MM.1S (cell line): ENCODE data around the gene HBM.

Experiments used
- DNase-seq: peaks from one replicate; pipeline ENCODE4 v3.0.0-alpha.2; 2015
- H2AFZ ChIP-seq: fragments of 300-600 bp; sonication (generic); 2 replicates; pipeline ENCODE4 v1.6.0; 2016; ENCODE audit warnings: antibody characterized with exemption, low read length
- H3F3A ChIP-seq: fragments of 300-600 bp; sonication (generic); 2 replicates; pipeline ENCODE4 v1.6.1; 2016; ENCODE audit warnings: mild to moderate bottlenecking, antibody characterized with exemption, low read length, moderate library complexity, mixed read lengths; ENCODE audit not compliant: insufficient read depth
- H3K27ac ChIP-seq: fragments of 300-600 bp; sonication (generic); 2 replicates; pipeline ENCODE4 v1.5.1; 2016; ENCODE audit warnings: mild to moderate bottlenecking, low read length
- H3K27me3 ChIP-seq: fragments of 300-600 bp; sonication (generic); replicated peaks from 2 replicates; pipeline ENCODE4 v1.6.0; 2016; ENCODE audit warnings: low read length; ENCODE audit not compliant: insufficient read depth
- H3K36me3 ChIP-seq: fragments of 300-600 bp; sonication (generic); replicated peaks from 2 replicates; pipeline ENCODE4 v1.6.1; 2016; ENCODE audit warnings: mild to moderate bottlenecking, low read length, mixed read lengths; ENCODE audit not compliant: insufficient read depth
- H3K4me1 ChIP-seq: fragments of 300-600 bp; sonication (generic); 2 replicates; pipeline ENCODE4 v1.6.1; 2016; ENCODE audit warnings: low read length, mixed read lengths
- H3K4me2 ChIP-seq: fragments of 300-600 bp; sonication (generic); 2 replicates; pipeline ENCODE4 v1.6.0; 2016; ENCODE audit warnings: low read depth, low read length
- H3K4me3 ChIP-seq: fragments of 300-600 bp; sonication (generic); 2 replicates; pipeline ENCODE4 v1.5.1; 2016; ENCODE audit warnings: low read length, mixed read lengths
- H3K79me2 ChIP-seq: fragments of 300-600 bp; sonication (generic); 2 replicates; pipeline ENCODE4 v1.6.1; 2016; ENCODE audit warnings: mixed run types, low read length, mixed read lengths
- H3K9ac ChIP-seq: fragments of 300-600 bp; sonication (generic); 2 replicates; pipeline ENCODE4 v1.6.1; 2016; ENCODE audit warnings: low read length, mixed read lengths
- H3K9me2 ChIP-seq: fragments of 300-600 bp; sonication (generic); replicated peaks from 2 replicates; pipeline ENCODE4 v1.6.1; 2016; ENCODE audit warnings: mild to moderate bottlenecking, low read length, mixed read lengths; ENCODE audit not compliant: insufficient read depth
- H3K9me3 ChIP-seq: fragments of 300-600 bp; sonication (generic); replicated peaks from 2 replicates; pipeline ENCODE4 v1.6.1; 2016; ENCODE audit warnings: mild to moderate bottlenecking, low read length, mixed read lengths; ENCODE audit not compliant: insufficient read depth
- H4K20me1 ChIP-seq: fragments of 300-600 bp; sonication (generic); 2 replicates; pipeline ENCODE4 v1.6.1; 2016; ENCODE audit warnings: mild to moderate bottlenecking, low read length, moderate library complexity, mixed read lengths; ENCODE audit not compliant: insufficient read depth
- EZH2 ChIP-seq: fragments of 300-600 bp; sonication (generic); optimal IDR thresholded peaks from 2 replicates; pipeline ENCODE3; 2017; ENCODE audit warnings: low read depth, mild to moderate bottlenecking, antibody characterized with exemption, low read length, mixed read lengths
- EZH2phosphoT487 ChIP-seq: fragments of 300-600 bp; sonication (generic); IDR thresholded peaks from 2 replicates; pipeline ENCODE4 v1.6.1; 2018; ENCODE audit warnings: antibody characterized with exemption, low read length
- TF ChIP-seq, protein P1 (sequence below): fragments of 300-600 bp; sonication (generic); IDR thresholded peaks from 2 replicates; pipeline ENCODE4 v1.5.1; 2016; ENCODE audit warnings: antibody characterized with exemption, low read length, mixed read lengths

The HBM gene

DNA sequence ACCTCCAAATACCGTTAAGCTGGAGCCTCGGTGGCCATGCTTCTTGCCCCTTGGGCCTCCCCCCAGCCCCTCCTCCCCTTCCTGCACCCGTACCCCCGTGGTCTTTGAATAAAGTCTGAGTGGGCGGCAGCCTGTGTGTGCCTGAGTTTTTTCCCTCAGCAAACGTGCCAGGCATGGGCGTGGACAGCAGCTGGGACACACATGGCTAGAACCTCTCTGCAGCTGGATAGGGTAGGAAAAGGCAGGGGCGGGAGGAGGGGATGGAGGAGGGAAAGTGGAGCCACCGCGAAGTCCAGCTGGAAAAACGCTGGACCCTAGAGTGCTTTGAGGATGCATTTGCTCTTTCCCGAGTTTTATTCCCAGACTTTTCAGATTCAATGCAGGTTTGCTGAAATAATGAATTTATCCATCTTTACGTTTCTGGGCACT lies 11.6 kb downstream of the HBM start:
- no peaks in the 10 kb centered on the region for H3K36me3 ChIP-seq
- H3K27ac ChIP-seq, result no peak overlapping the region
- H3K9me3 ChIP-seq, result no peaks in the 10 kb centered on the region
- H3K4me1 ChIP-seq, result 0 out of 2 replicates have a peak, but pooled peaks cover 6% of the 10 kb centered on the region
- H3F3A ChIP-seq, result no peaks in the 10 kb centered on the region
- no peaks in the 10 kb centered on the region for H3K79me2 ChIP-seq
- DNase-seq, result no peak
- TF ChIP-seq, protein P1, sequence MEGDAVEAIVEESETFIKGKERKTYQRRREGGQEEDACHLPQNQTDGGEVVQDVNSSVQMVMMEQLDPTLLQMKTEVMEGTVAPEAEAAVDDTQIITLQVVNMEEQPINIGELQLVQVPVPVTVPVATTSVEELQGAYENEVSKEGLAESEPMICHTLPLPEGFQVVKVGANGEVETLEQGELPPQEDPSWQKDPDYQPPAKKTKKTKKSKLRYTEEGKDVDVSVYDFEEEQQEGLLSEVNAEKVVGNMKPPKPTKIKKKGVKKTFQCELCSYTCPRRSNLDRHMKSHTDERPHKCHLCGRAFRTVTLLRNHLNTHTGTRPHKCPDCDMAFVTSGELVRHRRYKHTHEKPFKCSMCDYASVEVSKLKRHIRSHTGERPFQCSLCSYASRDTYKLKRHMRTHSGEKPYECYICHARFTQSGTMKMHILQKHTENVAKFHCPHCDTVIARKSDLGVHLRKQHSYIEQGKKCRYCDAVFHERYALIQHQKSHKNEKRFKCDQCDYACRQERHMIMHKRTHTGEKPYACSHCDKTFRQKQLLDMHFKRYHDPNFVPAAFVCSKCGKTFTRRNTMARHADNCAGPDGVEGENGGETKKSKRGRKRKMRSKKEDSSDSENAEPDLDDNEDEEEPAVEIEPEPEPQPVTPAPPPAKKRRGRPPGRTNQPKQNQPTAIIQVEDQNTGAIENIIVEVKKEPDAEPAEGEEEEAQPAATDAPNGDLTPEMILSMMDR, result no peak
- TF ChIP-seq EZH2phosphoT487 (no peak), EZH2 (no peak)
- H3K27me3 ChIP-seq, result peaks cover 27% of the 10 kb centered on the region
- no peak overlapping the region for H3K4me2 ChIP-seq
- no peak overlapping the region for H2AFZ ChIP-seq
- H3K9me2 ChIP-seq, result no peaks in the 10 kb centered on the region
- H4K20me1 ChIP-seq, result no peaks in the 10 kb centered on the region
- no peak overlapping the region for H3K9ac ChIP-seq
- H3K4me3 ChIP-seq, result no peak overlapping the region

DNA sequence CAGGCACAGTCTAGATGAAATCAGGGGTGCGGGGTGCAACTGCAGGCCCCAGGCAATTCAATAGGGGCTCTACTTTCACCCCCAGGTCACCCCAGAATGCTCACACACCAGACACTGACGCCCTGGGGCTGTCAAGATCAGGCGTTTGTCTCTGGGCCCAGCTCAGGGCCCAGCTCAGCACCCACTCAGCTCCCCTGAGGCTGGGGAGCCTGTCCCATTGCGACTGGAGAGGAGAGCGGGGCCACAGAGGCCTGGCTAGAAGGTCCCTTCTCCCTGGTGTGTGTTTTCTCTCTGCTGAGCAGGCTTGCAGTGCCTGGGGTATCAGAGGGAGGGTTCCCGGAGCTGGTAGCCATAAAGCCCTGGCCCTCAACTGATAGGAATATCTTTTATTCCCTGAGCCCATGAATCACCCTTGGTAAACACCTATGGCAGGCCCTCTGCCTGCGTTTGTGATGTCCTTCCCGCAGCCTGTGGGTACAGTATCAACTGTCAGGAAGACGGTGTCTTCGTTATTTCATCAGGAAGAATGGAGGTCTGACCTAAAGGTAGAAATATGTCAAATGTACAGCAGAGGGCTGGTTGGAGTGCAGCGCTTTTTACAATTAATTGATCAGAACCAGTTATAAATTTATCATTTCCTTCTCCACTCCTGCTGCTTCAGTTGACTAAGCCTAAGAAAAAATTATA lies 12.3 kb downstream of the HBM start:
- Histone ChIP-seq H3K9me3 (no peaks in the 10 kb centered on the region), H3K4me1 (0 out of 2 replicates have a peak, but pooled peaks cover 6% of the 10 kb centered on the region), H3K9me2 (no peaks in the 10 kb centered on the region), H3K27ac (no peak overlapping the region), H3K36me3 (no peaks in the 10 kb centered on the region), H3K27me3 (peaks cover 27% of the 10 kb centered on the region), H3K4me2 (no peak overlapping the region), H2AFZ (no peak overlapping the region), H3F3A (no peaks in the 10 kb centered on the region), H3K9ac (no peak overlapping the region), H3K79me2 (no peaks in the 10 kb centered on the region), H3K4me3 (no peak overlapping the region), H4K20me1 (no peaks in the 10 kb centered on the region)
- TF ChIP-seq, protein P1, result no peak
- TF ChIP-seq EZH2phosphoT487, result no peak
- no peak for TF ChIP-seq EZH2
- no peak for DNase-seq

DNA sequence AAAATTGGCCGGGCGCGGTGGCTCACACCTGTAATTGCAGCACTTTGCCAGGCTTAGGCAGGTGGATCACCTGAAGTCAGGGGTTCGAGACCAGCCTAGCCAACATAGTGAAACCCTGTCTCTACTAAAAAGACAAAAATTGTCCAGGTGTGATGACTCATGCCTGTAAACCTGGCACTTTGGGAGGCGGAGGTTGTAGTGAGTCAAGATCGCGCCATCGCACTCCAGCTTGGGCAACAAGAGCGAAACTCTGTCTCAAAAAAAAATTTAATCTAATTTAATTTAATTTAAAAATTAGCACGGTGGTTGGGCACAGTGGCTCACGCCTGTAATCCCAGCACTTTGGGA lies 12.9 kb downstream of the HBM start:
- Histone ChIP-seq H3K27ac (no peak overlapping the region), H3K79me2 (no peaks in the 10 kb centered on the region), H3K36me3 (no peaks in the 10 kb centered on the region), H2AFZ (no peak overlapping the region), H4K20me1 (no peaks in the 10 kb centered on the region), H3K9me2 (no peaks in the 10 kb centered on the region), H3K4me1 (0 out of 2 replicates have a peak, but pooled peaks cover 6% of the 10 kb centered on the region), H3K9ac (no peak overlapping the region), H3K4me2 (no peak overlapping the region), H3K9me3 (no peaks in the 10 kb centered on the region), H3F3A (no peaks in the 10 kb centered on the region), H3K4me3 (no peak overlapping the region), H3K27me3 (peaks cover 27% of the 10 kb centered on the region)
- DNase-seq, result no peak
- TF ChIP-seq, protein P1, result no peak
